HEK293 (cell line): ENCODE results near the gene WASF2.

Experiments used
- CTCF ChIA-PET: fragments of 350-600 bp; formaldehyde crosslinking; extraction: SDS; loops from one replicate; lab custom pipeline; 2021; ENCODE audit warnings: antibody characterized with exemption; lab: Yijun Ruan, JAX
- POLR2A ChIA-PET: fragments of 300-600 bp; formaldehyde crosslinking; extraction: SDS; loops from one replicate; lab custom pipeline; 2020; ENCODE audit warnings: antibody characterized with exemption, inconsistent platforms; lab: Yijun Ruan, JAX
- H3K27ac ChIP-seq: fragments of 200-500 bp; sonication (Bioruptor generic); 2 replicates; pipeline ENCODE4 v1.5.1; 2014; ENCODE audit warnings: low read depth, low read length, control low read depth, inconsistent platforms; ENCODE audit errors: extremely low read depth
- H3K36me3 ChIP-seq, 2 experiments: fragments of 200-500 bp in 1 of 2; sonication (Bioruptor generic) in 1 of 2; 1 replicate in 1 of 2; 2 replicates in 1 of 2; pipeline ENCODE4 v1.5.1; 2014 to 2017; ENCODE audit warnings: inconsistent platforms in 2 of 2, low read length in 2 of 2; ENCODE audit not compliant: control insufficient read depth in 2 of 2, insufficient read depth in 1 of 2
- H3K4me1 ChIP-seq: fragments of 200-500 bp; sonication (Bioruptor generic); 2 replicates; pipeline ENCODE4 v1.5.1; 2014; ENCODE audit warnings: mild to moderate bottlenecking, low read length, inconsistent platforms; ENCODE audit not compliant: control insufficient read depth, insufficient read depth
- H3K4me3 ChIP-seq: 2 replicates; pipeline ENCODE4 v1.5.1; 2011; ENCODE audit warnings: low read depth, mild to moderate bottlenecking, control low read depth, low read length, moderate library complexity
- H3K9me3 ChIP-seq: fragments of 200-500 bp; sonication (Bioruptor generic); 2 replicates; pipeline ENCODE4 v1.5.1; 2014; ENCODE audit warnings: low read depth, low read length, inconsistent platforms; ENCODE audit not compliant: control insufficient read depth, insufficient read depth
- AEBP2 ChIP-seq: fragments of 450-650 bp; formaldehyde crosslinking; IDR thresholded peaks from 2 replicates; pipeline ENCODE4 v1.5.1; 2016; ENCODE audit warnings: missing biosample characterization, missing genetic modification characterization, borderline replicate concordance
- TSHZ1 ChIP-seq: fragments of 450-650 bp; formaldehyde crosslinking; IDR thresholded peaks from 2 replicates; pipeline ENCODE4 v1.5.1; 2016; ENCODE audit warnings: missing biosample characterization, missing genetic modification characterization, borderline replicate concordance
- ZIC2 ChIP-seq: fragments of 450-650 bp; formaldehyde crosslinking; IDR thresholded peaks from 2 replicates; pipeline ENCODE4 v1.5.1; 2016; ENCODE audit warnings: missing biosample characterization, missing genetic modification characterization
- ZNF221 ChIP-seq: fragments of 450-650 bp; formaldehyde crosslinking; IDR thresholded peaks from 2 replicates; pipeline ENCODE4 v1.5.1; 2017; ENCODE audit warnings: missing biosample characterization, missing genetic modification characterization, borderline replicate concordance
- ZNF341 ChIP-seq: fragments of 450-650 bp; formaldehyde crosslinking; IDR thresholded peaks from 2 replicates; pipeline ENCODE4; 2016; ENCODE audit warnings: low read depth, missing biosample characterization, missing genetic modification characterization
- ZNF629 ChIP-seq: fragments of 450-650 bp; formaldehyde crosslinking; IDR thresholded peaks from 2 replicates; pipeline ENCODE4 v1.5.1; 2017; ENCODE audit warnings: missing biosample characterization, missing genetic modification characterization
- ZNF654 ChIP-seq: fragments of 450-650 bp; formaldehyde crosslinking; IDR thresholded peaks from 2 replicates; pipeline ENCODE4 v1.5.1; 2016; ENCODE audit warnings: low read depth, missing biosample characterization, missing genetic modification characterization
- TF ChIP-seq, protein P1 (sequence below): fragments of 450-650 bp; formaldehyde crosslinking; IDR thresholded peaks from 2 replicates; pipeline ENCODE4 v1.5.1; 2016; ENCODE audit warnings: missing biosample characterization, missing genetic modification characterization
- TF ChIP-seq, protein P2 (sequence below): fragments of 450-650 bp; formaldehyde crosslinking; IDR thresholded peaks from 2 replicates; pipeline ENCODE4 v1.5.1; 2016; ENCODE audit warnings: missing biosample characterization, missing genetic modification characterization
- TF ChIP-seq, protein P3 (sequence below): fragments of 450-650 bp; formaldehyde crosslinking; conservative IDR thresholded peaks from 2 replicates; pipeline ENCODE4 v1.5.1; 2016; ENCODE audit warnings: low read depth, missing biosample characterization, missing genetic modification characterization

Gene WASF2

DNA sequence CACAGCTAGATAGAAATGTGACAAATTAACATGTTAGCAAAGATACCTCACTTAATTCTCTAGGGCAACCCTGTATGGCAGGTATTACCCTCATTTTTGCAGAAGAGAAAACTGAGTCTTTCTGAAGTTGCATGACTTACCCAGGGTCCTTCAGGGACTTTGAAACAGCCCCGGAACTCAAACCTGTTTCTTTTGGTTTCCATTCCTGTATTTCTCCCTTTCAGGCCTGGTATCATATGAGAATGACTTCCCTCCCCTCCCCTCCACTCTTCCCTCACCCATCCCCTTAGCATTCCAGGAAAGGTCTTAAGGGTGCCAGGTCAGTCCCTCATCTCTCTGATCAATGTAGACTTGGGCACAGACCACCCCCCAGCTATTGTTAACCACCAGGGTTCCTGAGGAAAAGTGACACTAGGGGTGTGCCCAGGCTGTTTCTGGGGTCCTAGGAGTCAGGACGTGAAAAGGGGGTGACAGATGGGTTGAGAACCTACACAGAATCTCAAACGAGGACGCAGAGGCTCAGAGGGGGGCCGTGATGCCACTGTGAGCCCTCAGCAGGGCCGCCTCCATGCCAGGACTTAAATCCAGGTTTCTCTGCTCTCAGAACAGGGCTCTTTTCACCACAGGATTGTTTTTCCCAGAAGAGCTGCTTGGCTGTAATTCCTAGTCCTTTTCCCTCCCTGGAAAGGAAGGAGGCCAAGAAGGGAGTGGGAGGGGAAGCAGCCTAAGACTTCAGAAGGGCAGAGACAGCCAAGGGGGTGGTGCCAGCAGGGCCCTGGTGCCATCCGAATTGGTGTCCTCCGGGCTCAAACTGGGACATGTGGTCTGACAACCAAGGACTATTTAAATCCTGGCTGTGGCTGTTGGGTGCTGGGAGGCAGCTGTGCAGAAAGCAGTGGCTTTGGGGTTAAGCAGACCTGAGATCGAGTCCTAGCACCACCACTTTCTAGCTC, 2.1 kb upstream of the WASF2 start:
- Histone ChIP-seq H3K36me3 (no peaks in the 10 kb centered on the region), H3K9me3 (no peaks in the 10 kb centered on the region), H3K4me3 (no peak overlapping the region), H3K4me1 (peaks cover 3% of the 10 kb centered on the region; the same call in 1 of the 2 replicates), H3K27ac (no peak overlapping the region)
- TF ChIP-seq, protein P1, sequence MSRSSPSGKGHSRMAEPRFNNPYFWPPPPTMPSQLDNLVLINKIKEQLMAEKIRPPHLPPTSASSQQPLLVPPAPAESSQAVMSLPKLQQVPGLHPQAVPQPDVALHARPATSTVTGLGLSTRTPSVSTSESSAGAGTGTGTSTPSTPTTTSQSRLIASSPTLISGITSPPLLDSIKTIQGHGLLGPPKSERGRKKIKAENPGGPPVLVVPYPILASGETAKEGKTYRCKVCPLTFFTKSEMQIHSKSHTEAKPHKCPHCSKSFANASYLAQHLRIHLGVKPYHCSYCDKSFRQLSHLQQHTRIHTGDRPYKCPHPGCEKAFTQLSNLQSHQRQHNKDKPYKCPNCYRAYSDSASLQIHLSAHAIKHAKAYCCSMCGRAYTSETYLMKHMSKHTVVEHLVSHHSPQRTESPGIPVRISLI (tag by site-specific recombination) = no peak
- TF ChIP-seq AEBP2 (tag by site-specific recombination) = no peak
- TF ChIP-seq, protein P2, sequence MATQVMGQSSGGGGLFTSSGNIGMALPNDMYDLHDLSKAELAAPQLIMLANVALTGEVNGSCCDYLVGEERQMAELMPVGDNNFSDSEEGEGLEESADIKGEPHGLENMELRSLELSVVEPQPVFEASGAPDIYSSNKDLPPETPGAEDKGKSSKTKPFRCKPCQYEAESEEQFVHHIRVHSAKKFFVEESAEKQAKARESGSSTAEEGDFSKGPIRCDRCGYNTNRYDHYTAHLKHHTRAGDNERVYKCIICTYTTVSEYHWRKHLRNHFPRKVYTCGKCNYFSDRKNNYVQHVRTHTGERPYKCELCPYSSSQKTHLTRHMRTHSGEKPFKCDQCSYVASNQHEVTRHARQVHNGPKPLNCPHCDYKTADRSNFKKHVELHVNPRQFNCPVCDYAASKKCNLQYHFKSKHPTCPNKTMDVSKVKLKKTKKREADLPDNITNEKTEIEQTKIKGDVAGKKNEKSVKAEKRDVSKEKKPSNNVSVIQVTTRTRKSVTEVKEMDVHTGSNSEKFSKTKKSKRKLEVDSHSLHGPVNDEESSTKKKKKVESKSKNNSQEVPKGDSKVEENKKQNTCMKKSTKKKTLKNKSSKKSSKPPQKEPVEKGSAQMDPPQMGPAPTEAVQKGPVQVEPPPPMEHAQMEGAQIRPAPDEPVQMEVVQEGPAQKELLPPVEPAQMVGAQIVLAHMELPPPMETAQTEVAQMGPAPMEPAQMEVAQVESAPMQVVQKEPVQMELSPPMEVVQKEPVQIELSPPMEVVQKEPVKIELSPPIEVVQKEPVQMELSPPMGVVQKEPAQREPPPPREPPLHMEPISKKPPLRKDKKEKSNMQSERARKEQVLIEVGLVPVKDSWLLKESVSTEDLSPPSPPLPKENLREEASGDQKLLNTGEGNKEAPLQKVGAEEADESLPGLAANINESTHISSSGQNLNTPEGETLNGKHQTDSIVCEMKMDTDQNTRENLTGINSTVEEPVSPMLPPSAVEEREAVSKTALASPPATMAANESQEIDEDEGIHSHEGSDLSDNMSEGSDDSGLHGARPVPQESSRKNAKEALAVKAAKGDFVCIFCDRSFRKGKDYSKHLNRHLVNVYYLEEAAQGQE (tag by site-specific recombination) = no peak
- no peak for TF ChIP-seq ZNF221 (tag by site-specific recombination)
- no peak for TF ChIP-seq ZNF654 (tag by site-specific recombination)
- TF ChIP-seq ZIC2 (tag by site-specific recombination) = 0 out of 2 replicates have a peak, but pooled peaks have one; percentile 19
- TF ChIP-seq, protein P3, sequence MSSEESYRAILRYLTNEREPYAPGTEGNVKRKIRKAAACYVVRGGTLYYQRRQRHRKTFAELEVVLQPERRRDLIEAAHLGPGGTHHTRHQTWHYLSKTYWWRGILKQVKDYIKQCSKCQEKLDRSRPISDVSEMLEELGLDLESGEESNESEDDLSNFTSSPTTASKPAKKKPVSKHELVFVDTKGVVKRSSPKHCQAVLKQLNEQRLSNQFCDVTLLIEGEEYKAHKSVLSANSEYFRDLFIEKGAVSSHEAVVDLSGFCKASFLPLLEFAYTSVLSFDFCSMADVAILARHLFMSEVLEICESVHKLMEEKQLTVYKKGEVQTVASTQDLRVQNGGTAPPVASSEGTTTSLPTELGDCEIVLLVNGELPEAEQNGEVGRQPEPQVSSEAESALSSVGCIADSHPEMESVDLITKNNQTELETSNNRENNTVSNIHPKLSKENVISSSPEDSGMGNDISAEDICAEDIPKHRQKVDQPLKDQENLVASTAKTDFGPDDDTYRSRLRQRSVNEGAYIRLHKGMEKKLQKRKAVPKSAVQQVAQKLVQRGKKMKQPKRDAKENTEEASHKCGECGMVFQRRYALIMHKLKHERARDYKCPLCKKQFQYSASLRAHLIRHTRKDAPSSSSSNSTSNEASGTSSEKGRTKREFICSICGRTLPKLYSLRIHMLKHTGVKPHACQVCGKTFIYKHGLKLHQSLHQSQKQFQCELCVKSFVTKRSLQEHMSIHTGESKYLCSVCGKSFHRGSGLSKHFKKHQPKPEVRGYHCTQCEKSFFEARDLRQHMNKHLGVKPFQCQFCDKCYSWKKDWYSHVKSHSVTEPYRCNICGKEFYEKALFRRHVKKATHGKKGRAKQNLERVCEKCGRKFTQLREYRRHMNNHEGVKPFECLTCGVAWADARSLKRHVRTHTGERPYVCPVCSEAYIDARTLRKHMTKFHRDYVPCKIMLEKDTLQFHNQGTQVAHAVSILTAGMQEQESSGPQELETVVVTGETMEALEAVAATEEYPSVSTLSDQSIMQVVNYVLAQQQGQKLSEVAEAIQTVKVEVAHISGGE (tag by site-specific recombination) = peak; percentile 67
- TF ChIP-seq ZNF341 (tag by site-specific recombination) = peak; percentile 38; the same call in 1 of the 2 replicates
- TF ChIP-seq ZNF629 (tag by site-specific recombination) = no peak
- no peak for TF ChIP-seq TSHZ1
- CTCF ChIA-PET = interaction anchor here (0.6 to 1.0 kb wide), 2 partner anchors 65 to 116 kb away, joined by 3 read pairs; no protein-coding TSS in a partner anchor
- POLR2A ChIA-PET = no interaction called here
